Endodermal cell (in vitro differentiated cells): Measurements from ENCODE around the gene KLHL3. TPM values are rescaled to one million over a fixed set of nuclear protein-coding genes. Genes with fewer than 3 reads are reported as not detected.

Source experiments
- DNase-seq: peaks from one replicate; pipeline ENCODE4 v3.0.0-alpha.2; 2017
- H3K27ac ChIP-seq: 2 replicates; pipeline ENCODE4 v1.5.1; 2013; ENCODE audit warnings: mild to moderate bottlenecking, low read depth, low read length, moderate library complexity
- H3K27me3 ChIP-seq: 2 replicates; pipeline ENCODE4 v1.6.1; 2013; ENCODE audit warnings: mild to moderate bottlenecking, low read length, moderate library complexity; ENCODE audit not compliant: insufficient read depth, control insufficient read depth, poor library complexity, severe bottlenecking
- H3K36me3 ChIP-seq: 2 replicates; pipeline ENCODE4 v1.7.0; 2013; ENCODE audit warnings: mild to moderate bottlenecking, low read length, moderate library complexity; ENCODE audit not compliant: control insufficient read depth, insufficient read depth
- H3K4me1 ChIP-seq: one replicate; pipeline ENCODE4 v1.7.0; 2013; ENCODE audit warnings: low read length; ENCODE audit not compliant: control insufficient read depth, insufficient read depth
- H3K4me3 ChIP-seq: 2 replicates; pipeline ENCODE4 v1.5.1; 2013; ENCODE audit warnings: mild to moderate bottlenecking, low read length, moderate library complexity
- H3K9ac ChIP-seq: 2 replicates; pipeline ENCODE4 v1.6.1; 2013; ENCODE audit warnings: mild to moderate bottlenecking, low read length, moderate library complexity; ENCODE audit not compliant: poor library complexity, severe bottlenecking; ENCODE audit errors: extremely low read depth
- H3K9me3 ChIP-seq: 2 replicates; pipeline ENCODE4 v1.6.1; 2013; ENCODE audit warnings: mild to moderate bottlenecking, low read length, moderate library complexity; ENCODE audit not compliant: control insufficient read depth
- H3K27ac Mint-ChIP-seq: 2 replicates; pipeline ENCODE4 v1.8.0; 2020; ENCODE audit warnings: mixed read lengths
- H3K27me3 Mint-ChIP-seq: 2 replicates; pipeline ENCODE4 v1.8.0; 2021; ENCODE audit warnings: mild to moderate bottlenecking, mixed read lengths; ENCODE audit not compliant: insufficient read depth
- H3K36me3 Mint-ChIP-seq: 2 replicates; pipeline ENCODE4 v1.8.0; 2020; ENCODE audit warnings: low read depth, mixed read lengths
- H3K4me1 Mint-ChIP-seq: 2 replicates; pipeline ENCODE4 v1.8.0; 2020; ENCODE audit warnings: mixed read lengths
- H3K4me3 Mint-ChIP-seq: 2 replicates; pipeline ENCODE4 v1.8.0; 2020; ENCODE audit warnings: mild to moderate bottlenecking, moderate library complexity, mixed read lengths
- H3K9me3 Mint-ChIP-seq: 2 replicates; pipeline ENCODE4 v1.8.0; 2020; ENCODE audit warnings: mild to moderate bottlenecking, mixed read lengths
- WGBS, 2 experiments: methylation state at CpG; one replicate each; pipeline versions ENCODE4 v1.1.5 to v1.1.7; 2013; ENCODE audit warnings: missing lambda C conversion rate in 2 of 2, mixed read lengths in 1 of 2; ENCODE audit not compliant: insufficient coverage in 1 of 2, insufficient read length in 1 of 2; 5-methylcytosine and 5-hydroxymethylcytosine counted together
- total RNA-seq, 2 donors: library from RNA; stranded (reverse); fragmentation: NEBNext Ultra II Directional in 1 of 2; extraction: Animal tissue kit (Norgen Biotek cat#: 25700) in 1 of 2; gene quantifications; 2 replicates in 1 of 2; 3 replicates in 1 of 2; pipeline ENCODE4 v1.2.1, GENCODE V29; 2021
- TF ChIP-seq, protein P1 (sequence below): fragments of 200-600 bp; sonication (generic); conservative IDR thresholded peaks from 2 replicates; pipeline ENCODE4 v1.5.0; 2021; ENCODE audit warnings: antibody characterized with exemption, mild to moderate bottlenecking

Gene KLHL3
- total RNA-seq, 2 donors from 2014 or later, result 17.5 to 19.4 TPM

DNA sequence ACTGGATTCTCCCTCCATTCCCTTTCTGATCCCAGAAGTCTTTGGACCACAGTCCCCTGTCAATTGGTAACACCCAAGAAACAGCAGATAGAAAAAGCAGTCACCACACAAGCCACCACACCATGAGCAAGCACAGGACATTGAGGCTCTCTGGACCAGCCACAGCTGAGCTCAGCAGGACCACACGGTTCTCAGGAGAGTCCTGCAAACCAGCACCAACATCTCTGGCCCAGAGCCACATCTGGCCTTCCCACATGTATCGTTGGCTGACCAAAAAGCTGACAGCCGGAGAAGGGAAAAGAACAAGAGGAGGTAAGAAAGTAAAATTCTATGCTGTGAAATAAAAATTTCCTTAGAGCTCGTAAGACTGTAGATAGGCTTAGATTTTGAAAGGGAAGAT is 56.7 kb downstream of the KLHL3 start:
- Mint-ChIP-seq H3K4me1 (no peaks in the 10 kb centered on the region), H3K27ac (no peak overlapping the region), H3K36me3 (peaks cover 13% of the 10 kb centered on the region), H3K9me3 (no peaks in the 10 kb centered on the region), H3K4me3 (no peak overlapping the region), H3K27me3 (no peaks in the 10 kb centered on the region)
- Histone ChIP-seq H3K36me3 (no peaks in the 10 kb centered on the region), H3K27me3 (no peaks in the 10 kb centered on the region), H3K9ac (no peak overlapping the region), H3K9me3 (no peaks in the 10 kb centered on the region), H3K27ac (no peak overlapping the region), H3K4me1 (no peaks in the 10 kb centered on the region), H3K4me3 (no peak overlapping the region)
- TF ChIP-seq, protein P1, sequence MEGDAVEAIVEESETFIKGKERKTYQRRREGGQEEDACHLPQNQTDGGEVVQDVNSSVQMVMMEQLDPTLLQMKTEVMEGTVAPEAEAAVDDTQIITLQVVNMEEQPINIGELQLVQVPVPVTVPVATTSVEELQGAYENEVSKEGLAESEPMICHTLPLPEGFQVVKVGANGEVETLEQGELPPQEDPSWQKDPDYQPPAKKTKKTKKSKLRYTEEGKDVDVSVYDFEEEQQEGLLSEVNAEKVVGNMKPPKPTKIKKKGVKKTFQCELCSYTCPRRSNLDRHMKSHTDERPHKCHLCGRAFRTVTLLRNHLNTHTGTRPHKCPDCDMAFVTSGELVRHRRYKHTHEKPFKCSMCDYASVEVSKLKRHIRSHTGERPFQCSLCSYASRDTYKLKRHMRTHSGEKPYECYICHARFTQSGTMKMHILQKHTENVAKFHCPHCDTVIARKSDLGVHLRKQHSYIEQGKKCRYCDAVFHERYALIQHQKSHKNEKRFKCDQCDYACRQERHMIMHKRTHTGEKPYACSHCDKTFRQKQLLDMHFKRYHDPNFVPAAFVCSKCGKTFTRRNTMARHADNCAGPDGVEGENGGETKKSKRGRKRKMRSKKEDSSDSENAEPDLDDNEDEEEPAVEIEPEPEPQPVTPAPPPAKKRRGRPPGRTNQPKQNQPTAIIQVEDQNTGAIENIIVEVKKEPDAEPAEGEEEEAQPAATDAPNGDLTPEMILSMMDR, result no peak
- DNase-seq, result no peak
- 87 to 90% methylated on average over 2 to 4 of the region's 4 CpGs for WGBS, 2 experiments

DNA sequence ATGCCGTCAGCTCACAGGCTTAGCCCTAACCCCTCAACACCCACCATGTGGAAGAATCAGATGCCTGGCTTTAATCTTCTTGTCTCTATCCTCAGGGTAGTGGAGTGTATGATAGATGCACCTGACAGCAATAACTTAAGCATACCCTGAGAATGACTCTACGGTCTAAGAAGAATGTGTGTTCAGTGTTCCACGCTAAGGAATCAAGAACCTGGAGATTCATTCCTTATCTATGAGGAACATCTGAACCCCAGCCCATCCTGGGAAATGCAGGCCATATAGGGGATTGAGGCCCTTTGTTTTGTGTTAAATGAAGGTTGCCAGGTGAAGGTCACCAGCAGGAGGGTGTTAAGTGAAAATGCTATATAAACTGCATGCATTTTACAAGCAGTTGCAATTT is 63.0 kb downstream of the KLHL3 start:
- Mint-ChIP-seq H3K27ac (no peak overlapping the region), H3K4me1 (peaks cover 22% of the 10 kb centered on the region), H3K9me3 (no peaks in the 10 kb centered on the region), H3K36me3 (peaks cover 10% of the 10 kb centered on the region), H3K27me3 (no peaks in the 10 kb centered on the region), H3K4me3 (no peak overlapping the region)
- H3K9me3 ChIP-seq, result no peaks in the 10 kb centered on the region
- peaks cover 7% of the 10 kb centered on the region for H3K4me1 ChIP-seq
- H3K9ac ChIP-seq, result no peak overlapping the region
- no peak overlapping the region for H3K4me3 ChIP-seq
- 97 to 100% methylated on average over 1 to 2 of the region's 3 CpGs for WGBS, 2 experiments
- DNase-seq, result no peak
- TF ChIP-seq, protein P1, result no peak
- no peaks in the 10 kb centered on the region for H3K27me3 ChIP-seq
- H3K36me3 ChIP-seq, result no peaks in the 10 kb centered on the region
- H3K27ac ChIP-seq, result no peak overlapping the region

DNA sequence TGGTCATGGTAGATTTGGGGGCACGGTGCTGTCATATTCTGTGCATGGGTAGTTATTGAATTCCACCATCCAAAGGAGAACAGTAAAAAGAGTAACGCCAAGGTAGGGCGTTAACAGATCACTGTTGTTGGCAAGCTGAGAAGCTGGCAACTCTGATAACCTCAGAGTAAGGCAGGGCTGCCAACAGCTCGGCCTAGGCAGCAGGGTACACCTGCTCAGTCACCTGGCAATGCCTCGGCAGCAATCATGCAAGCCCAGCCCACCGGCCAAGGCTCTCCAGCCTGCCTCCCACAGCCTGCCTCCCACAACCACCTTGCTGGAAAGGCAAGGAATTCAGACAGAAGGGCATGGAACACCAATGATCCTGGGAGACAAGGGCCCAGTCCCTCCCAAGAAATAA is 63.9 kb downstream of the KLHL3 start:
- TF ChIP-seq, protein P1, result no peak
- peaks cover 7% of the 10 kb centered on the region for H3K4me1 ChIP-seq
- Mint-ChIP-seq H3K4me3 (no peak overlapping the region), H3K27ac (no peak overlapping the region), H3K27me3 (no peaks in the 10 kb centered on the region), H3K9me3 (no peaks in the 10 kb centered on the region), H3K36me3 (peaks cover 7% of the 10 kb centered on the region), H3K4me1 (peaks cover 22% of the 10 kb centered on the region)
- no peak for DNase-seq
- H3K9me3 ChIP-seq, result no peaks in the 10 kb centered on the region
- 92 to 96% methylated on average over 3 to 6 of the region's 6 CpGs for WGBS, 2 experiments
- no peak overlapping the region for H3K9ac ChIP-seq
- no peaks in the 10 kb centered on the region for H3K27me3 ChIP-seq
- no peak overlapping the region for H3K27ac ChIP-seq
- H3K4me3 ChIP-seq, result no peak overlapping the region
- H3K36me3 ChIP-seq, result no peaks in the 10 kb centered on the region
